Fibroblast of lung (primary cell): ENCODE results near the gene RINL.

Source experiments
- EZH2 ChIP-seq: IDR thresholded peaks from 2 replicates; pipeline ENCODE4 v1.5.1; 2012; ENCODE audit warnings: low read length, control low read depth, mild to moderate bottlenecking; ENCODE audit errors: missing control alignments
- TF ChIP-seq, protein P1 (sequence below), 2 donors: IDR thresholded peaks in 1 of 2; conservative IDR thresholded peaks in 1 of 2; 1 replicate in 1 of 2; 2 replicates in 1 of 2; pipeline ENCODE4 v1.5.1; 2011 to 2012; ENCODE audit warnings: low read length in 2 of 2, control low read depth in 1 of 2, inconsistent platforms in 1 of 2, low read depth in 1 of 2, mild to moderate bottlenecking in 1 of 2

DNA sequence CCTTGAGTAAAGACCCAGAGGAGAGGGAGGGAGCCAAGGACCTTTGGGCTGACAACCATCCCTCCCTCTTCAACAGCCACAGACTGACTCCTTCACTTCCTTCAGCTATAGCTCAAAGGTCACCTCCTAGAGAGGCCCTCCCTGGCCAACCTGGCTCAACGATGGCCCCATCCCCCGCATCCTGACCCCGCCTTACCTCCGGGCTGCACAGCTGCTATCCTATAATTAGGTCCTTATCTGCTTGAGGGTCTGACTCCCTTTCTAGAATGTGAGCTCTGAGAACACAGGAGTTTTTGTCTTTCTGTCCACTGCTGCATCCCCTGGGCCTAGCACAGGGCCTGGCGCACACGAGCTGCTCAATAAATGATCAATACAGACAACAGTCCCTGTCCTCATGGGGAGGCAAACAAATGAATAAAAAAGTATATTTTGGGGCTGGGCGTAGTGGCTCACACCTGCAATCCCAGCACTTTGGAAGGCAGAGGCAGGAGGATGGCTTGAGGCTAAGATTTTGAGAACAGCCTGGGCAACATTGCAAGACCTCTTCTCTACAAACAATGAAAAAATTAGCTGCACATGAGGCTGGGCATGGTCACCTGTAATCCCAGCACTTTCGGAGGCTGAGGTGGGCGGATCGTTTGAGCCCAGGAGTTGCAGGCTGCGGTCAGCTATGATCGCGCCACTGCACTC lies 58.7 kb downstream of the RINL start:
- TF ChIP-seq, protein P1, sequence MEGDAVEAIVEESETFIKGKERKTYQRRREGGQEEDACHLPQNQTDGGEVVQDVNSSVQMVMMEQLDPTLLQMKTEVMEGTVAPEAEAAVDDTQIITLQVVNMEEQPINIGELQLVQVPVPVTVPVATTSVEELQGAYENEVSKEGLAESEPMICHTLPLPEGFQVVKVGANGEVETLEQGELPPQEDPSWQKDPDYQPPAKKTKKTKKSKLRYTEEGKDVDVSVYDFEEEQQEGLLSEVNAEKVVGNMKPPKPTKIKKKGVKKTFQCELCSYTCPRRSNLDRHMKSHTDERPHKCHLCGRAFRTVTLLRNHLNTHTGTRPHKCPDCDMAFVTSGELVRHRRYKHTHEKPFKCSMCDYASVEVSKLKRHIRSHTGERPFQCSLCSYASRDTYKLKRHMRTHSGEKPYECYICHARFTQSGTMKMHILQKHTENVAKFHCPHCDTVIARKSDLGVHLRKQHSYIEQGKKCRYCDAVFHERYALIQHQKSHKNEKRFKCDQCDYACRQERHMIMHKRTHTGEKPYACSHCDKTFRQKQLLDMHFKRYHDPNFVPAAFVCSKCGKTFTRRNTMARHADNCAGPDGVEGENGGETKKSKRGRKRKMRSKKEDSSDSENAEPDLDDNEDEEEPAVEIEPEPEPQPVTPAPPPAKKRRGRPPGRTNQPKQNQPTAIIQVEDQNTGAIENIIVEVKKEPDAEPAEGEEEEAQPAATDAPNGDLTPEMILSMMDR (conservative IDR thresholded peaks at IDR 0.05 in 1 of 2, IDR thresholded peaks at IDR 0.05 in 1 of 2; ENCODE audit: low read depth in 1 of 2, low read length in 2 of 2) = no peak
- no peak for TF ChIP-seq EZH2
